Upper lobe of left lung (tissue), 6 donors: ENCODE results near the gene TSPAN5. TPM values are rescaled to one million over a fixed set of nuclear protein-coding genes. Genes with fewer than 3 reads are reported as not detected.

Experiments
- ATAC-seq, 2 donors: fragments of 200-7000 bp; cut with Tn5 transposase; one replicate each; pipeline ENCODE4 v1.9.1; 2022; ENCODE audit warnings: mild to moderate bottlenecking in 2 of 2, moderate library complexity in 2 of 2; ENCODE audit not compliant: low FRiP score in 2 of 2
- DNase-seq, 2 donors: peaks; one replicate each; pipeline ENCODE4 v3.0.0-alpha.2; 2019 to 2020
- H3K27ac ChIP-seq, 4 donors: fragments of 200-600 bp; sonication (generic); one replicate each; pipeline ENCODE4 v1.5.1; 2016 to 2019
- H3K27me3 ChIP-seq, 4 donors: fragments of 200-600 bp; sonication (generic); one replicate each; pipeline ENCODE4 v1.5.1; 2017 to 2019
- H3K36me3 ChIP-seq, 4 donors: fragments of 200-600 bp; sonication (generic); one replicate each; pipeline ENCODE4 v1.5.1; 2016 to 2019
- H3K4me1 ChIP-seq, 4 donors: fragments of 200-600 bp; sonication (generic); one replicate each; pipeline ENCODE4 v1.5.1; 2018 to 2019
- H3K4me3 ChIP-seq, 4 donors: fragments of 200-600 bp; sonication (generic); one replicate each; pipeline ENCODE4 v1.5.1; 2017 to 2019; ENCODE audit warnings: mild to moderate bottlenecking in 2 of 4, moderate library complexity in 1 of 4
- H3K9me3 ChIP-seq, 4 donors: fragments of 200-600 bp; sonication (generic); one replicate each; pipeline ENCODE4 v1.5.1; 2018 to 2019
- CTCF ChIP-seq, 6 experiments: fragments of 450-650 bp in 4 of 6; fragments of 200-600 bp in 2 of 6; sonication (generic) in 2 of 6; IDR thresholded peaks; one replicate each; pipeline ENCODE4 v1.5.1; 2016 to 2019; ENCODE audit warnings: antibody characterized with exemption in 6 of 6
- EP300 ChIP-seq, 4 donors: sonication (generic); formaldehyde crosslinking; IDR thresholded peaks; one replicate each; pipeline ENCODE4 v1.5.1; 2017; ENCODE audit warnings: antibody characterized with exemption in 4 of 4, control low read depth in 2 of 4
- POLR2A ChIP-seq, 4 donors: fragments of 450-650 bp; IDR thresholded peaks; one replicate each; pipeline ENCODE4 v1.5.1; 2016 to 2017; ENCODE audit warnings: antibody characterized with exemption in 4 of 4, mild to moderate bottlenecking in 2 of 4
- POLR2AphosphoS5 ChIP-seq, 2 donors: sonication (generic); formaldehyde crosslinking; IDR thresholded peaks; one replicate each; pipeline ENCODE4 v1.5.1; 2017; ENCODE audit warnings: antibody characterized with exemption in 2 of 2
- WGBS, 2 donors: methylation state at CpG; one replicate each; pipeline ENCODE4 v1.1.5; 2017 to 2018; 5-methylcytosine and 5-hydroxymethylcytosine counted together
- total RNA-seq, 6 donors: library from RNA; depleted of rRNA in 4 of 6; stranded (reverse); fragments of >200 nt in 4 of 6; gene quantifications; one replicate each; pipeline versions ENCODE4 v1.1.0 to v1.2.1, GENCODE V29; 2016 to 2021
- donor health status: DM: no; HTN: no; CAD: no; lungs with moderate emphysema.
- donor health status: DM: no; HTN: yes; CAD: no; lungs with severe emphysema.

TSPAN5 gene
- total RNA-seq, 6 donors from 2014 or later: 3.1 to 12.5 (median 7.2) TPM

GRCh38 chr4:98669577-98669976 lies 11.2 kb upstream of the TSPAN5 start:
- Histone ChIP-seq H3K36me3 (no peaks in the 10 kb centered on the region), H3K4me1 (no peaks in the 10 kb centered on the region), H3K27ac (no peak overlapping the region), H3K27me3 (no peaks in the 10 kb centered on the region), H3K9me3 (no peaks in the 10 kb centered on the region), H3K4me3 (no peak overlapping the region)
- DNase-seq (no peak), ATAC-seq (no peak)
- 79 to 90% methylated on average over 4 of the region's 4 CpGs for WGBS, 2 donors
- TF ChIP-seq POLR2AphosphoS5 (IDR thresholded peaks at IDR 0.05) (no peak), EP300 (IDR thresholded peaks at IDR 0.05) (no peak), POLR2A (IDR thresholded peaks at IDR 0.05) (no peak), CTCF (IDR thresholded peaks at IDR 0.05) (no peak)

GRCh38 chr4:98664959-98665358 lies 6.5 kb upstream of the TSPAN5 start:
- Histone ChIP-seq H3K36me3 (no peaks in the 10 kb centered on the region), H3K4me1 (peaks cover 2 to 18% (median 3%) of the 10 kb centered on the region in 4 donors), H3K27ac (no peak overlapping the region), H3K27me3 (no peaks in the 10 kb centered on the region), H3K4me3 (no peak overlapping the region), H3K9me3 (no peaks in the 10 kb centered on the region)
- TF ChIP-seq EP300 (IDR thresholded peaks at IDR 0.05): no peak
- TF ChIP-seq POLR2A (IDR thresholded peaks at IDR 0.05): no peak
- TF ChIP-seq POLR2AphosphoS5 (IDR thresholded peaks at IDR 0.05): no peak
- TF ChIP-seq CTCF (IDR thresholded peaks at IDR 0.05): no peak
- no peak for DNase-seq
- WGBS, 2 donors: 98 to 100% methylated on average over 4 of the region's 4 CpGs
- no peak for ATAC-seq

- 52 to 53% methylated on average over 8 to 10 of the region's 10 CpGs for WGBS, 2 donors
- Histone ChIP-seq H3K27ac (peak overlapping the region in 3 of 4 donors; percentile 9 to 67 (median 36)), H3K4me1 (peaks cover 11 to 27% (median 14%) of the 10 kb centered on the region in 4 donors), H3K4me3 (no peak overlapping the region), H3K9me3 (no peaks in the 10 kb centered on the region), H3K36me3 (no peaks in the 10 kb centered on the region), H3K27me3 (no peaks in the 10 kb centered on the region)
- DNase-seq (no peak), ATAC-seq (peak in 1 of 2 donors; percentile 43)
- no peak for TF ChIP-seq EP300 (IDR thresholded peaks at IDR 0.05)
- no peak for TF ChIP-seq POLR2A (IDR thresholded peaks at IDR 0.05)
- no peak for TF ChIP-seq POLR2AphosphoS5 (IDR thresholded peaks at IDR 0.05)
- no peak for TF ChIP-seq CTCF (IDR thresholded peaks at IDR 0.05)
These were observed 5.0 kb upstream of the TSPAN5 start for GRCh38 chr4:98663226-98664006.

GRCh38 chr4:98662626-98663225 lies 4.3 kb upstream of the TSPAN5 start:
- Histone ChIP-seq H3K27me3 (no peaks in the 10 kb centered on the region), H3K4me3 (no peak overlapping the region), H3K36me3 (no peaks in the 10 kb centered on the region), H3K9me3 (no peaks in the 10 kb centered on the region), H3K27ac (peak overlapping the region in 1 of 4 donors; percentile 67), H3K4me1 (peaks cover 12 to 27% (median 18%) of the 10 kb centered on the region in 4 donors)
- ATAC-seq (no peak), DNase-seq (no peak)
- 50 to 54% methylated on average over 7 of the region's 7 CpGs for WGBS, 2 donors
- TF ChIP-seq CTCF (IDR thresholded peaks at IDR 0.05) (no peak), POLR2AphosphoS5 (IDR thresholded peaks at IDR 0.05) (no peak), POLR2A (IDR thresholded peaks at IDR 0.05) (no peak), EP300 (IDR thresholded peaks at IDR 0.05) (no peak)
